Measurements from ENCODE around the gene USP27X.

USP27X gene

GRCh38 chrX:49892542-49892941 is 13.3 kb downstream of the USP27X start:
- no peak for DNase-seq

DNA sequence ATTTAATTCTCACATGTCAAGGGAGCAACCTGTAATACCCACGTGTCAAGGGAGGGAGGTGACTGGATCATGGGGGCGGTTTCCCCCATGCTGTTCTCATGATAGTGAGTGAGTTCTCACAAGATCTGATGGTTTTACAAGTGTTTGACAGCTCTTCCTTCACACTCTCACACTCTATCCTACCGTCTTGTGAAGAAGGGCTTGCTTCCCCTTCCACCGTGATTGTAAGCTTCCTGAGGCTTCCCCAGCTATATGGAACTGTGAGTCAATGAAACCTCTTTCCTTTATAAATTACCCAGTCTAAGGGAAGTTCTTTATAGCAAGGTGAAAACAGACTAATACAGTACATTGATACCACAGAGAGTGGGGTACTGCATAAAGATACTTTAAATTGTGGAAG is 17.7 kb downstream of the USP27X start:
- no peak for DNase-seq

DNA sequence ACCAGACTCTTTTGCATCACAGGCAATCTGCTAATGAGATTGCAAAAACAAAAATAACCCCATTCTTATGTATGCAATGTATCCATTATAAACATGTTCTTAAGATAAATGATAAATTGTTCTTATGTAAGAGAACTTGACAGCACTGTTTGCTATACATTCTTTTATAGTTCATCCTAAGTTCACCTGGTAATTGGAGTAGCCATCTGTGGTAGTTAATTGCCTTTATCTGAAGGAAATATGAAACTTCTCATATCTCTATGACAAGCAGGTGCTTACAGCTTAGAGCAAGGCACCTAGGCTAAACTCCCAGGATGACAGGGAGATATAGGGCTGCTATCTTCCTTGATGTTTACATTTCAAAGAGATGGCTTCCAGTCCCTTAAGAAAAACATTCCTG is 21.8 kb downstream of the USP27X start:
- DNase-seq: peak; percentile 2

- peak; percentile 52 for DNase-seq
These were observed 31.1 kb downstream of the USP27X start for GRCh38 chrX:49910344-49910743.

DNA sequence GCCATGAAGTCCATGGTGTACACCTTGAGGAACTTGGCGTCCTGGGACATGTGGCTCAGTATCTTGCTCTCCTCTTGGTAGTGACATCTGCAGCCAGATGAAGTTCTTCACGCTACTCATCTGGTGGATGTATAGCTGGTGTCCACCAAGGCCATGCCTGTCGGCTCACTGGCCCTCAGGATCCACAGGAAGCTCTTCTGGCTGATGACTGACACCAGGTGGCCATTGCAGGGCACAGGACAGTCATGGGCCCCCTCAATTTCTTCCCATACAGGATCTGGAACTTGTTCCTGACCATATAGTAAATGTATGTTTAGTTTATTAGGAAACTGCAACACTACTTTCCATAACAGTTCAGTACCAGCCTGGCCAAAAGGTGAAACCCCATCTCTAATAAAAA is 32.8 kb downstream of the USP27X start:
- DNase-seq: no peak

DNA sequence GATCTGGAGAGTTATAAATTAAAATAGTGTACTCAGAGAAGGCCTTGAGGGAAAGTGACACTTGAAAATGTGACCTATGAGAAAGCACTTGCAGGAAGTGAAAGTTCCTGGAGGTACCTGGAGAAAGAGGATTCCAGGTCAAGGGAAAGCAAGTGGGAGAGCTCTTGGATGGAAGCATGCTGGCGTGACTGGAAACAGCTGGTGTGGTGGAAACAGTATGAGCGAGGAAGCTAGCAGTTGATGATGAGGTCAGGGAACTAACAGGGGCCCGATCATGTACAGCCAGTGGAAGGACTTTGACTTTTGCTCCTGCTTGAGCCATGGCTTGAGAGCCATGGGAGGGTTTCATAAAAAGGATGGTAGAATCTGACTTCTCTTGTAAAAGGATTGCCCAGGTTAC is 33.6 kb downstream of the USP27X start:
- DNase-seq: no peak

- peak; percentile 50 for DNase-seq
These were observed 36.3 kb downstream of the USP27X start for GRCh38 chrX:49915361-49916222.

- peak; percentile 1 for DNase-seq
These were observed 40.3 kb downstream of the USP27X start for GRCh38 chrX:49919617-49920016.

GRCh38 chrX:49921109-49921508 is 41.8 kb downstream of the USP27X start:
- no peak for DNase-seq

GRCh38 chrX:49922291-49923241 is 43.3 kb downstream of the USP27X start, which contains the start of gene CLCN5:
CLCN5 (plus strand) TSS chrX:49922596; CDS start chrX:49925299, 2,703 bp downstream.
- peak; percentile 90 for DNase-seq

DNA sequence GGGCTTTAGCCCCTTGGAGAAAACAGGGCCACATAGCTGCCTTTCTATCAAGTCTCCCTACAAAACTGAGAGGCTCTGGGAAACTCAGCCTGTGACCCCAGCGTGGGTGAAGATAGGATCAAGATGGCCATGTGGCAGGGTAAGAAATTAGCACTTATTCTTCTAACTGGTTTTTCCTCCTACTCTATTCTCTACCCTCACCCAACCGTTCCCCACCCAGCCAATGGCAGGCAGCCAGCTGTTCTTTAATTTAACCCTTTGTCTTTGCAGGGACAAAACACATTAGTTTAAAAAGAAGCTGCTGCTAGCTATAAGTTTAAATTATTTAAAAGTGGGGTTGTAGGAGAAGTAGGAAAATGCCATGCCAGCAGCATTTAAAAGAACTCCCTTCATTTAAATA is 45.9 kb downstream of the USP27X start:
- no peak for DNase-seq

GRCh38 chrX:49930039-49930438 is 50.8 kb downstream of the USP27X start:
- no peak for DNase-seq
